ENCODE results near the gene ABI2.
"Not testable (repeated sequence)": the region's sequence is repeated elsewhere in the genome, so short reads cannot be mapped to it uniquely, and the experiment has no call there.

ABI2 gene

DNA sequence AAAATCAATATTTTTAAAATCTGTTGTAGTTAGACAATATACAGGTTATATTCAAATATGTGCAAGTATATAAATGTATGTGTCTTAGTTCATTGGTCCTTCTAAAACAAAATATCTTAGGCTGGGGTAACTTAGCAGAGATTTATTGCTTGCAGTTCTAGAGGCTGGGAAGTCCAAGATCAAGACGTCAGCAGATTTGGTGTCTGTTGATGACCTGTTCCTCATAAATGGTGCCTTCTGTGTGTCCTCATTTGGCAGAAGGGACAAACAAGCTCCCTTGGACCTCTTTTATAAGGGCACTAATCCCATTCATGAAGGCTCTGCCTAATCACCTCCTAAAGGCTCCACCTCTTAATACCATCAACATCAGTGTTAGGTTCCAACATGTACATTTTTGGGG is 31.3 kb downstream of the ABI2 start:
- DNase-seq, result no peak

DNA sequence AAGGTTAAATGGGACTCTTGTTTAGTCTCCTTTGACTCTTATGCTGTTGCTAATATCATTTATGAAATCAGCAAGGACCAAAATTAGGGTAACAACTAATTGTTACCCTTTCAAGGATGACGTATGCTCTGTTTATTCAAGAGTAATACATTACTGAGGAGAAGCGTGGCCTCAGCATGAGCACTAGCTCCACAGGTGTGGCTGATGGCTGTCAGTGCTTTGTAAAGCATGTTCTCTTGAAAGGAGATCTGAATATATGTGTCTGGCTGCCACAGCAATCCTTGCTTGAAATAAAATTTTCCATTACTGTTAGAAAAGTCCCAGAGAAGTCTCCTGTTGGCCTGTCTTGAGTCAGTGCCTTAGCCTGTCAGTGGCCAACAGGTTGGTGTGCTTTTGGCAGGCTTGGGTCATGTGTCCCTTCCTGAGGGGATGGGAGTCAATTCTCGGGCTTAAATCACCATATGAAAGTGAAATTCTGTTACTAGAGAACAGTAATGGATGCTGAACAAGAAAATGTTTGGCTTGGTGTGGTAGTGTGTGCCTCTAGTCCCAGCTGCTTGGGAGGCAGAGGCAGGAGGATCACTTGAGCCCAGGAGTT is 32.7 kb downstream of the ABI2 start:
- DNase-seq, result no peak

DNA sequence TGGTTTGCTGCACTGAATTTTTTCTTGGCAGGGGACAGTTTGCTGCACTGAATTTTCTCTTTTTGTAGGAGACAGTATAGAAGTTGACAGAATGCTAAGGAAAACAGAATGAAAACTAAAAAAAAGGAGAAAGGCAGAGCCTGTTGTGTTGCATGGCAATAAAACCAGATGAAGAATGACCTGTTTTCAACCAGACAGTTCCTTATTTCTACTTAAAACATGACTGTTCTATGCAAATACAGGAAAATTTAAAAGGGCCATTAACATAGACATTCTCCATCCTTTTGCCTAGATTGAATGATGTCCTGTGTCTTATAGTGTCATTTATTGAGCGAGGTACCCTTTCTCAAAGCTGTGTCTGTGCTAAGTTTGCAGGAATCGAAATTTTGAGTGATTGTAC is 33.3 kb downstream of the ABI2 start:
- DNase-seq, result no peak

DNA sequence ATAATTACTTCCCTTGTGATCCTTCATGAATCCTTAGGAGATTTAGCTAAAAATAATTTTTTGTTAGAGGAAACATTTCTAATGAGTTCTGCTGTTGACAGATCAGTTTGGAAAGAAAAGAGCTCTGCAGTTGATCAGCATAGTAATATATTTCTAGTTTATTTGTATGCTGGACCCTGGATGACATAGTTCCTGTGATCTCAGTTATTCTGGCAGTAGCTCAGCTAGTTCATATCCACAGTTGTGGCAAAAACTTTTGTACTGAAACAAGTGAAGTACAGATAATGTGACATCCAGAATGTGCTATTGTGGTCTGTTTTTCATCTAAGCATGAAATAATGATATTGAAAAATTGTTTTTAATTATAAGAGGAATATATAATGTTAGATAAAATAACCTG is 33.7 kb downstream of the ABI2 start:
- DNase-seq, result no peak

DNA sequence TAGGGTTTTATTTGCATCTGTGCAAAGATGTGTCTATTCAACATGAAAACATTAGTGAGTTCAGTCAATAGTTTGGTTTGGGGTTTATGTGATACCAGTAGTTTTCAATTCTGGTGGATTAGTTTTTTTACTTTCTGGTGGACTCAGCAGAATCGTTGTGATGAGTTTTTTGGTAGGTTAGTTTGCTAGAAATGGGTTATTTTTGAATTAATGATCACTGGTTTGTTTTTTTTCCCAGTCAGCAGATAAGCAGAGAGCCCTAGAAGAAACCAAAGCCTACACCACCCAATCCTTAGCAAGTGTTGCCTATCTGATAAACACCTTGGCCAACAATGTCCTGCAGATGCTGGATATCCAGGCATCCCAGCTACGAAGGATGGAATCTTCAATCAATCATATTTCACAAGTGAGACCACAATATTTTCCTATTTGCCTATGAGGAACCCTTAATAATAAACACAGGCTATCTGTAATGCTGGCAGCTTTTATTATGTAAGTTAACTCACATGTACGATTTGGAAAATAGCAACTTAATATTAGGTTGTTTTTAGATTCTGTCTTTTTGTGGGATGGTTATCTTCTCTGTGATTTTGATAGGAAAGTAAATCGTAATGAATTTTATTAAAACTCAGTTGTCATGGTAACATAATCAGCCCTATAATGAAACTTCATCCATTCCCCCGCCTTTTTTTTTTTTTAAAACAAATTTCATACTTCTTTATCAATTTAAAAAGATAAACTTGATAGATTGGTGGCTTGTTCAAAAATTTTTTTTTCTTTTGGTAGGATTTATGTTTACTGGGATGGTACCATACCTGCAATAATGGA is 38.7 kb downstream of the ABI2 start:
- DNase-seq, result peak; percentile 69

DNA sequence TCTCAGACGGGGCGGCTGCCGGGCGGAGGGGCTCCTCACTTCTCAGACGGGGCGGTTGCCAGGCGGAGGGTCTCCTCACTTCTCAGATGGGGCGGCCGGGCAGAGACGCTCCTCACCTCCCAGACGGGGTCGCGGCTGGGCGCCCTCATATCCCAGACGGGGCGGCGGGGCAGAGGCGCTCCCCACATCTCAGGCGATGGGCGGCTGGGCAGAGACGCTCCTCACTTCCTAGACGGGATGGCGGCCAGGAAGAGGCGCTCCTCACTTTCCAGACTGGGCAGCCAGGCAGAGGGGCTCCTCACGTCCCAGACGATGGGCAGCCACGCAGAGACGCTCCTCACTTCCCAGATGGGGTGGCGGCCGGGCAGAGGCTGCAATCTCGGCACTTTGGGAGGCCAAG is 44.5 kb downstream of the ABI2 start:
- not testable (repeated sequence) for DNase-seq

DNA sequence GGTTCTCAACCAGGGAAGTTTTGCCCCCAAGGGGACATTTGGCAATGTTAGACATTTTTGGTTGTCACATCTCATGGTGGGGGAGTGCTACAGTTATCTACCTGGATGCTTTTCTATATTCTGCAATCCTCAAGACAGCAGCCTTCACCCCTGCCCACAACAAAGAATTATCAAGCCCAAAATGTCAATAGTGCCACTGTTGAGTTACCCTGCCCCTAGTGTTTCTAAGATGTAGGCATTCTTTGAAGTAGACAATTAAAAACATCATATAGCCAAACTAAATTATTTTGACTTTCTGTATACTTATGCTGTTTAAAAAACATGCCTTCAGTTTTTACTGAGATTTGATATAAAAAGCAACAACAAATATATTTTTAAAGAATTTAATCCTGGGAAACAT is 48.0 kb downstream of the ABI2 start:
- DNase-seq, result peak; percentile 13

DNA sequence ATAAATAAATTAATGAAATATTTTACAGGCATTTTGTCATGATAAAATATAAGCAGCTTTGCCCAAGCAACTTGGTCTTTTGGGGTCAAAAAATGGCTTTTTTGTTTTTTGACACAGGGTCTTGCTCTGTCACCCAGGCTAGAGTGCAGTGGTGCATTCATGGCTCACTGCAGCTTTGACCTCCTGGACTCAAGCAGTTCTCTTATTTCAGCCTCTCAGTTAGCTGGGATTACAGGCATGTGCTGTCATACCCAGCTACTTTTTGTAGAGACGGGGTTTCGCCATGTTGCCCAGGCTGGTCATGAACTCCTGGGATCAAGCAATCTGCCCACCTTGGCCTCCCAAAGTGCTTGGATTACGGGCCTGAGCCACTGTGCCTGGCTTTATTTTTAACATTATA is 51.0 kb downstream of the ABI2 start:
- DNase-seq, result no peak

DNA sequence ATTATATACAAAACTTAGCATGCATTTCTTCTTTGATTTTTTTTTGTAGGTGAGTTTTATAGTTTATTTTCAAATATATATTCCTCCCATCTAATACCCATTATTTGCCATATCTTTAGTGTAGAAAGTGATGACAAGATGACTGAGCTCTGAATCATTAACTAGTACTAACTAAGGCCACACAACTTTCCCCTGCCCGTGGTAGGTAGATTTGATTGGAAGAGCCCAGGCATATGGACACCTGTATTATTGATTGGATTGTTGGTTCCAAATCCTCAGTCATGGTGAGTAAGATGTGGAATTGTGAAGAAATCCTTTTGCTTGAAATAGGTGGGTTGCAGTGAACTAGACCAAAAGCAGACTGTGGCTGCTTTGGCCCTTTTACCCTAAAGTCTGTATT is 54.8 kb downstream of the ABI2 start:
- no peak for DNase-seq

DNA sequence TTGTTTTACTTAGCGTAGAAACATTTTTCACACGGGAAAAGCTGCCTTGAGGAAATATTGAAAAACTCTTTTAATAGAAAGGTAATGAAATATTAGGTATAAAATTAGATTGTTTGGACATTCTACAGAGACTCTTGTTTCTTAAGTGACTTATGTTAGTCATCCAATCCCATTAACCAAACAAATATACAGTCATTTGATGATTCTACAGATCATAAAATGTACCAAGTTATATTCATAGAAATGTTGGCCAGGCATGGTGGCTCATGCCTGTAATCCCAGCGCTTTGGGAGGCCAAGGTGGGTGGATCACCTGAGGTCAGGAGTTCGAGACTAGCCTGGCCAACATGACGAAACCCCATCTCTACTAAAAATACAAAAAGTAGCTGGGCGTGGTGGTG is 60.0 kb downstream of the ABI2 start:
- not testable (repeated sequence) for DNase-seq

DNA sequence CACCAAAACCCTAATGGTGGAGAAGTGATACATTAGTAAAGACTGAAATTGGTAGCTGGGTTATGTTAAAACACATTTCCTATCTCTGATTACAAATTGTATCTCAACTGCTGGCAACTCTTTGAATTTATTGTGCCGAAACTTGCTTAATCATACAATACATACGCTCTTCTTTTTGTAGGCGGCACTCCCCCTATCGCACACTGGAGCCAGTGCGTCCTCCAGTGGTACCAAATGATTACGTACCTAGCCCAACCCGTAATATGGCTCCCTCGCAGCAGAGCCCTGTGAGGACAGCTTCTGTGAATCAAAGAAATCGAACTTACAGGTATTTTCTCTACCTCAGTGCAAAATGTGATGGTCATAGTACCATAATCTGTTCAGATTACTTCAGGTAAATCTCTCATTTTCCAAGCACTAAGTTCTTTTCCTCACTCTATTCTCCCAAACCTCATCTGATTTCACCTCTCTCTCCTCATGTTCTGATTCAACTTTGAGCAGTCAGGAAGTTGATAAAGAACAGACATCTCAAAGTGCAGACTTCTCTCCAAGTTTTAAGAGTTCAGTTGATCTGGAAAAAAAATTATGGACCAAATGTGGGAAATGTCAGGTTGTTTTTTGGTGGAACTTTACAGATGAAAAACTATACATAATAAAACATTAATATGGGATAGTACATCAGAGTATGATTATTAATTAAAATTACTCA is 66.5 kb downstream of the ABI2 start:
- DNase-seq, result peak; percentile 53

DNA sequence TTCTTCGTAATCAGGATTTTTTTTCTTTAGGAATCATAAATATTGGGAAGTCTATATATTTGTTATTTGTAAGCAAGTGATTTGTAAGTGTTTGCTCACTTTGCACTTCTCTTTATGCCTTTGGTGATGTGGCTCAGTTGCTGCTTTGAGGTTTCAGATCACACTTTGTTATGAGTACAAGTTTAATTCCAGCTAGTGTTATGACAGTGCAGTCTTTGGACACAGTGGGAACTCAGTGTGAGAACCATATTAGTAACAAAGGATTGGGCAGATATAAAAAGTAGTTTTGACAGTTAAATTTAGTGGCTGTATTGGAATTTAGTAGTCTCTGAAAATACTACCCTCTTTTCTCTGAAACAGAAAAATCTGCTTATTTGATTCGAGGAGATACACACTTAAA is 67.7 kb downstream of the ABI2 start:
- DNase-seq, result no peak

DNA sequence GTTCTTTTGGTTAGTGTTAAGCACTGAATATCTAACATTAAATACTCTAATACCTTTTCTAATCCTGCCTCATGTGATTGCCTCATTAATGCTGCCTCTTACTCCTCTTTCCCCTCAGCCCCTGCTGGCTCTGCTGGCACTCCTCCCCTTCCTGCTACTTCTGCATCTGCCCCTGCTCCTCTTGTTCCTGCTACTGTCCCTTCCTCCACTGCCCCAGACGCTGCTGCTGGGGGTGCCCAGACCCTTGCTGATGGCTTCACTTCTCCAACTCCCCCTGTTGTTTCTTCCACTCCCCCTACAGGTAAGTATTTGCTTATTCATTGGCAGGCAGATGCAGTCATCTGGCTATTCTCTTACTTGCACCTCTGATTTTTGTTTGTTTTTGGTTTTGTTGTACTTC is 68.5 kb downstream of the ABI2 start:
- DNase-seq, result no peak

DNA sequence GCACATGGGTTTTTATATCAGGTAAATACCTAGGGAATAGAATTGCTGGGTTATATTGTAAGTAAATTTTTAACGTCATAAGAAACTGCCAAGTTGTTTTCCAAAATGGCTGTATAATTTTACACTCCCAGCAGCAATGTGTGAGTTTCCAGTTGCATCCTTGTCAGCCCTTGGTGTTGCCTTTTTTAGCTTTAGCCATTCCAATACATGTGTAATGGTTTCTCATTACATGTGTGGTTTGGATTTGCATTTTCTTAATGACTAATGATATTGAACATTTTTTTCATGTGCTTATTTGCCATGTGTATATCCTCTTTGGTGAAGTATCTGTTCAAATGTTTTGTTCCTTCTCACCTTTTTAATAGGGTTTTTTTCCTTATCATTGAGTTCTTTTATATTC is 70.8 kb downstream of the ABI2 start:
- no peak for DNase-seq

DNA sequence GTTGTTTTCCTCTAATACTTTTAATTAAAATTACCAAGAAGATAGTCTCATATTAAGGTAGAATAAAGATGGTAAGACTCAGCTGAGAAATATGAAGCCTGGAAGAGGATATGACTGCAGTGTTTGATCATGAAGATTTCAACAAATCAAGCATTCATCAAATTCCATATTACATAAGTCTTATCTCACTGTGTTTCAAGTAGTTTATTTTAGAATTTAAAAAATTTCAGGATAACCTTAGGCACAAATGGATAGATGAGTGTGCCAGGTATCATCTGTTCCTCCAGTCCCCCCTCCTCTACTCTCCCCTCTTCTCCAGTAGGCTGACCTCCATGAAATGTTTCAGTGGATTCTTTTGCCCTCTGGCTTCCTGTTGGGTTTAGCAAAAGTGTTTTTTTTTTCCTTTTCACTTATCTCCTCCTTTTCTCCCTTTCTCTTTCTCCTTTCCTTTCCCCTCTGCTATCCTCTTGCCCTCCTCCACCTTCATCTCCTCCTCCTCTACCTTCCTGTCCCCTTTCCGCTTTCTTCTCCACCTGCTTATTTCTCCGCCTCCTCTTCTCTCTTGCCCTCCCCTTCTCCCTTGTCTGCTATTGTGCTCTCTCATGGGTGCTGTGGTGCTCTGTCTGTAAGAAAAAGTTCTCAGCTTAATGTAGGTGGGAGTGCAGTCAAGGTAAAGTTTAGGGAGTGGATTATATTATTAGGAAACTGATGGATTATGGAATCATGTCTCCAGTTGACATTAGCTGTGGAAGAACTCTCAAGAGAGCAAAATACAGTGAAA is 72.8 kb downstream of the ABI2 start:
- DNase-seq, result no peak

DNA sequence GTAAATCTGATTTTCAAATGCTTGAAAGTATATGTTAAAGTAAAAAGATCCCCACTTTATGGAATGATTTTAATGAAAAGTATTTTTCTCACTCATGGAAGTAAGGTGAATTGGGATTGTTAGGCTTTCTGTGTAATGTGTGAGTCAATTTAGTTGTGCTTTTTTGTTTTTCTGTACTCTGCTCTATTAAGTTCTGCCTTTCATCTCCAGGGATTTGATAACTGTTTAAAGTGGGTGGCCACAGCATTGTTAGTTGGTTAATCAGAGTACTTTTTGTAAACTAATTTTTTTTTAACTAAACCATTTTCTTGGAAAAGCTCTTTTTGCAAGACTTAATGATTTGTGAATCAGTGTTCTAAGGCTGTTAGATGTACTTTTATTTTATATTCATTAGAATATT is 76.8 kb downstream of the ABI2 start:
- no peak for DNase-seq

DNA sequence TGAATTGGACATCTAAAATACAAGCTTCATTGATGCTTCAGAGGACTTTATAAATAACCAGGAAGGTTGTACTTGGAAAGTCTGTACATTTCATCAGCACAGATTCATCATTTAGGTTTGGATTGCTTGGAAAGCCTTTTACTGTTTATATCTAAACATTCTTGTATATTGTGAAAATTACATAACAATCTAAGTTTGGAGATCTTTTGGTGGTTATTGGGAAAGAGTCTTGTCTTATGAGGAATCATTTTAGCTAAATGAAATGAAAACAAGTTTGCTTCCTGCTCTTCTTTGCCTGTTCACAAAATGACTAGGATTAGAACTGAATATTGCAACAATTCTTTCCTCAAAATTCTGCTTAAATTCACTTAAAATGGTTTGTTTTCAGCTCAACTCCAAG is 79.3 kb downstream of the ABI2 start:
- no peak for DNase-seq

DNA sequence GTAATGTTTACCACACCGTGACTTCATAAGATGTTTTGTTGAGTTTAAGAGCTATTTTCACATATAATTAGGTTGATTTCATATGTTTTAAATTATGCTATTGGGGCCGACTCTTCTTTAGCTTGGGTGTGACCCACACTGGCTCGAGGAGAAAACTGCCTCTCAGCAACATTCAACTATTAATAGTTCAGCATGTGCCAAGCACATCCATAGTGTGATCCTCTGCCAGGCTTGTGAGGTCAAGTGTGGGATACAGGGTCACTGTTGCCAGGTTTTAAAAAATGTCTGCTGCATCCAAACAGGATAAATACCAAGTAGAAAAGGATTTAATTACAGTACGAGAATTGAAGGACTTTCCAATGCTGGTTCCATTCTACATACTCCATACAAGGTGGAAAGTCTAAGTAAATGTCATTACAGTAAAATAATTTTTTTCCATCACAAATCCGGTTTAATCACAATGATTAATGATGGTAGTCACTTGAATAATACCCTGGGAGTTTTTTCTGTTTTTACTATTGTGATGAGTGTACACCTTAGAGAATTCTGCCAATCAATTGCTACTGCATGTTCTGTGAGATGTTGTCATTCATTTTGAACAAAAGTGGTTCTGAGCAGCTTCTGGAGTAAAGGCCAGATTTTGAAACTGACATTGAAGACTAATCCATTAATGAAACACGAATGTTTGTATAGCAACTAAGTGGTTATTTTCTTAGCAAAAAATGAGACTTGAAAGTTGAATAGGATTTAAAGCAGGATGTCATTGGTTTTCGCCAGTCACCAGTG is 84.5 kb downstream of the ABI2 start:
- no peak for DNase-seq

DNA sequence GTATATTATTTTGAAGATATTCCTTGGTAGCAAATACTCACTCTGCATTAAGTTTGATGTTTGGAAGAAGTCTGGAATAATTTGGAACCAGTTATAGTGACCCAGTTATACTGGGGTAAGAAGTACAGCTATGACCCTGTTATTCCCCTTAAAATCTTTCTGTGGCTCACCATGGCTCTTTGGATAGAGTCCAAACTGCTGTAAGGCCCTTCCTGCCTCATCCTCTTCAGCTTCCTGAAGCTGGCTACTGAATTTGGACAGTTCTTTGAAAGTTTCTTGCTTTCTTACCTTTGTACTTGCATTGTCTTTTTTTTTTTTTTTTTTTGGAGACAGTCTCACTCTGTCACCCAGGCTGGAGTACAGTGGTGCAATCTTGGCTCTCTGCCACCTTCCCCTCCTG is 85.6 kb downstream of the ABI2 start:
- DNase-seq, result no peak

DNA sequence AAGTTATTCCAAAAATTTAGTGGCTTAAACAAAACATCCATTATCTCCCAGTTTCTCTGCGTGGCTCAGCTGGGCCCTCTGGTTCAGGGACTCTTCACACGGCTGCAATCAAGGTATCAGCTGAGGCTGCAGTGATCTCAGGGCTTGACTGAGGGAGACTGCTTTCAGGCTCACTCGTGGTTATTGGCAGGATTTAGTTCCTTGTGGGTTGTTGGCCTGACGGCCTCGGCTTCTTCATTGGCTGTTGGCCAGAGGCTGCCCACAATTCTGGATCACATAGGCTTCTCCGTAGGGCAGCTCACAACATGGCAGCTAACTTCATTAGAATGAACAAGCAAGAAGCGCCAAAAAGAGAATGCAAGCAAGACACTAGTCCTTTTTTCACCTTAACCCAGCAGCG is 90.1 kb downstream of the ABI2 start:
- DNase-seq, result no peak

DNA sequence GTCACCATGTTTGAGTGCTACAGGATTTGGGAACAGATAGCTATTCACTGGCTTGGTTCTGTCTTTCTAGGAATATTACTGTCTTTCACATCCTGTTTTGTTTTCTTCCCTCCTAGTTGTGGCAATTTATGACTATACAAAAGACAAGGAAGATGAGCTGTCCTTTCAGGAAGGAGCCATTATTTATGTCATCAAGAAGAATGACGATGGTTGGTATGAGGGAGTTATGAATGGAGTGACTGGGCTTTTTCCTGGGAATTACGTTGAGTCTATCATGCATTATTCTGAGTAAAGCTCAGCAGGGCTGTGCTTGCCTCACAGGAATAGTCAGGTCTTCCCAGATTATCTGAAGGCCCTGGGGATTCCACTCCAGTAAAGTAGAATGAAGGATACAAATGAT is 98.9 kb downstream of the ABI2 start:
- no peak for DNase-seq

DNA sequence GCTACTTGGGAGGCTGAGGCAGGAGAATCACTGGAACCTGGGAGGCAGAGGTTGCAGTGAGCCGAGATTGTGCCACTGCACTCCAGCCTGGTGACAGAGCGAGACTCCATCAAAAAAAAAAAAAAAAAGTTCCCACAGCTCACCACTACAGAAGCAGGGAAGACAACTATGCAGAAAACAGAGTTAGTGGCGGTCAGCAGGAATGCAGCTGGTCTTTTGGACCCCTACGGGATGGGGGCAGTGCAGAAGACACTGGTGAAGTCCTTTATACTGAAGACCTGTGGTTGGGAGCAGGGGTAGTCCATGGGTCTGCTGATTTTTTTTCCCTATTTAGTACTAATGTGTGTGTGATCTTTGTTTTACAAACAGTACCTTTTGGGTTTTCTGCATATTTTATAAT is 101.4 kb downstream of the ABI2 start:
- not testable (repeated sequence) for DNase-seq

All from hematopoietic multipotent progenitor cell treated with erythropoietin and hydrocortisone succinate and interleukin-3 and kit ligand, for 6 days (in vitro differentiated cells).